ENCODE data around the gene HEXD.

GRCh38 chr17:82375359-82376041, 42.6 kb upstream of the HEXD start:
- TF ChIP-seq, protein P1, sequence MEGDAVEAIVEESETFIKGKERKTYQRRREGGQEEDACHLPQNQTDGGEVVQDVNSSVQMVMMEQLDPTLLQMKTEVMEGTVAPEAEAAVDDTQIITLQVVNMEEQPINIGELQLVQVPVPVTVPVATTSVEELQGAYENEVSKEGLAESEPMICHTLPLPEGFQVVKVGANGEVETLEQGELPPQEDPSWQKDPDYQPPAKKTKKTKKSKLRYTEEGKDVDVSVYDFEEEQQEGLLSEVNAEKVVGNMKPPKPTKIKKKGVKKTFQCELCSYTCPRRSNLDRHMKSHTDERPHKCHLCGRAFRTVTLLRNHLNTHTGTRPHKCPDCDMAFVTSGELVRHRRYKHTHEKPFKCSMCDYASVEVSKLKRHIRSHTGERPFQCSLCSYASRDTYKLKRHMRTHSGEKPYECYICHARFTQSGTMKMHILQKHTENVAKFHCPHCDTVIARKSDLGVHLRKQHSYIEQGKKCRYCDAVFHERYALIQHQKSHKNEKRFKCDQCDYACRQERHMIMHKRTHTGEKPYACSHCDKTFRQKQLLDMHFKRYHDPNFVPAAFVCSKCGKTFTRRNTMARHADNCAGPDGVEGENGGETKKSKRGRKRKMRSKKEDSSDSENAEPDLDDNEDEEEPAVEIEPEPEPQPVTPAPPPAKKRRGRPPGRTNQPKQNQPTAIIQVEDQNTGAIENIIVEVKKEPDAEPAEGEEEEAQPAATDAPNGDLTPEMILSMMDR (IDR thresholded peaks at IDR 0.05) = no peak
- TF ChIP-seq POLR2A (IDR thresholded peaks at IDR 0.05) = no peak
